ENCODE results near the gene ADAM23.

DNA sequence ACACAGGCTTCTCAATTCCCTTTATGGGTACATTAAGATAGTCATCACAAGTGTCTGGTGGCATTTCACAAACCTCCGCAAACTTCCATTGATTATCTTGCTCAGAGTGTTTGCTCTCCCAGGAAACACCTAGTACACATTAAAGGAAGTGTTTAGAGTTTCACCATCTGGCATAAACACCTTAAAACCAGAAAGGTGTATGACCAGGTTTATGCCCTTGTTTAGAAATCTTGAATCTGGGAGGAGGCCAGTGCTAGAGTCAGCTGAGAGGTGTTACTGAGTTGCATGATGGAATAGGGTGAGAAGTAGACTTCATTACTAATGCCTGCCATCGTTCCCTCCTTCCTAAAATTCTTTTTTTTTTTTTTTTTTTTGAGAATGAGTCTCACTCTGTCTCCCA lies 120.0 kb downstream of the ADAM23 start:
- TF ChIP-seq CTCF (IDR thresholded peaks at IDR 0.05; ENCODE audit: low read depth, low read length, poor library complexity, severe bottlenecking) (no peak), EZH2phosphoT487 (IDR thresholded peaks at IDR 0.05; ENCODE audit: borderline replicate concordance, low read length) (no peak)
